ENCODE data around the gene ZNF516. TPM values are rescaled to one million over a fixed set of nuclear protein-coding genes. Genes with fewer than 3 reads are reported as not detected.

Gene ZNF516
- total RNA-seq, 1 donor from 2014 or later: 19.4 TPM

DNA sequence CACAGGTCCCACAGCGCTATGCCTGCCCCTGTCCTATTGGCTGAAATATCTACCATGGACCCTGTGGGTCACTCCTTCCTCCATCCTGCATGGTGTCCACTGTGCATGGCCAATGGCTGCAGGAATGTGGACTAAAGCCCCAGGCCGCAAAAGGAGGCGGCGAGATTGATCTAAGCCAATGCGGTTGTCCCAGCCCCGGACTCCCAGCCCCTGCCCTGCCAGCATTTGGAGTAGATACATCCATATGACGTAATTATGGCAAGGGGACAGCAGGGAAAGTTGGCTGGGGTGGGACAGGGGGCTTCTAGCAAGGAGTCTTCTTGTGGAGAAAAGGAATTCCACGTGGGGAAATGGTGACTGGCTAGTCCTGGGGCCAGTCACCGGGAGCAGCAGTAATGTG, 11.4 kb upstream of the ZNF516 start:
- CTCF ChIA-PET: no interaction called here
- intact Hi-C loops (cut with micrococcal nuclease): no loop called here
- no peaks in the 10 kb centered on the region for H3K36me3 Mint-ChIP-seq (ENCODE audit: low read depth)
- H3K4me3 Mint-ChIP-seq: no peak overlapping the region
- H3K27ac Mint-ChIP-seq: no peak overlapping the region
- DNase-seq (no peak), ATAC-seq (ENCODE audit: low read depth) (no peak)
- no peaks in the 10 kb centered on the region for H3K27me3 Mint-ChIP-seq
- H3K9me3 Mint-ChIP-seq: no peaks in the 10 kb centered on the region
- POLR2A ChIA-PET: no interaction called here
- TF ChIP-seq, protein P1, sequence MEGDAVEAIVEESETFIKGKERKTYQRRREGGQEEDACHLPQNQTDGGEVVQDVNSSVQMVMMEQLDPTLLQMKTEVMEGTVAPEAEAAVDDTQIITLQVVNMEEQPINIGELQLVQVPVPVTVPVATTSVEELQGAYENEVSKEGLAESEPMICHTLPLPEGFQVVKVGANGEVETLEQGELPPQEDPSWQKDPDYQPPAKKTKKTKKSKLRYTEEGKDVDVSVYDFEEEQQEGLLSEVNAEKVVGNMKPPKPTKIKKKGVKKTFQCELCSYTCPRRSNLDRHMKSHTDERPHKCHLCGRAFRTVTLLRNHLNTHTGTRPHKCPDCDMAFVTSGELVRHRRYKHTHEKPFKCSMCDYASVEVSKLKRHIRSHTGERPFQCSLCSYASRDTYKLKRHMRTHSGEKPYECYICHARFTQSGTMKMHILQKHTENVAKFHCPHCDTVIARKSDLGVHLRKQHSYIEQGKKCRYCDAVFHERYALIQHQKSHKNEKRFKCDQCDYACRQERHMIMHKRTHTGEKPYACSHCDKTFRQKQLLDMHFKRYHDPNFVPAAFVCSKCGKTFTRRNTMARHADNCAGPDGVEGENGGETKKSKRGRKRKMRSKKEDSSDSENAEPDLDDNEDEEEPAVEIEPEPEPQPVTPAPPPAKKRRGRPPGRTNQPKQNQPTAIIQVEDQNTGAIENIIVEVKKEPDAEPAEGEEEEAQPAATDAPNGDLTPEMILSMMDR (IDR thresholded peaks at IDR 0.05): no peak
- H3K4me1 Mint-ChIP-seq: no peaks in the 10 kb centered on the region

DNA sequence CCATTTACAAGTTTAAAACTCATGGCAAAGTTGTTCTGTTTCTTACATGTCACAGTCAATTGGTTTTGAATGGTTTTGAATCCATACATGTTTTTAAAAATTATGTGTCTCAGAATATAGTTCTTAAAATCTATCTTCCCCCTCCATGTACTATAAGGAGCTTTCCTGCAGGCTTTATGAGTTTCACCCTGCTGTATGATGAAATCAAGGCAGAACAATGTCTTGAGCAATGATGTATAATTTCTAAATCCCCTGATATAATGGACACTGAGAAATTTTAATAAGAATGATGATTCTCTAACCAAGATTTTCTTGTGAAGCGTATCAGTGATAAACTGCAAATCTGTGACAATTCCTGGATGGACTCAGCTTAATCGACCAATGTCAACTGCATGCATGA, 10.6 kb upstream of the ZNF516 start:
- ATAC-seq (ENCODE audit: low read depth) (no peak), DNase-seq (no peak)
- Mint-ChIP-seq H3K36me3 (ENCODE audit: low read depth) (no peaks in the 10 kb centered on the region), H3K4me3 (no peak overlapping the region), H3K27ac (no peak overlapping the region), H3K4me1 (peaks cover under 1% of the 10 kb centered on the region), H3K27me3 (no peaks in the 10 kb centered on the region), H3K9me3 (no peaks in the 10 kb centered on the region)
- TF ChIP-seq, protein P1 (IDR thresholded peaks at IDR 0.05): no peak
- POLR2A ChIA-PET: no interaction called here
- CTCF ChIA-PET: no interaction called here
- intact Hi-C loops (cut with micrococcal nuclease): no loop called here

DNA sequence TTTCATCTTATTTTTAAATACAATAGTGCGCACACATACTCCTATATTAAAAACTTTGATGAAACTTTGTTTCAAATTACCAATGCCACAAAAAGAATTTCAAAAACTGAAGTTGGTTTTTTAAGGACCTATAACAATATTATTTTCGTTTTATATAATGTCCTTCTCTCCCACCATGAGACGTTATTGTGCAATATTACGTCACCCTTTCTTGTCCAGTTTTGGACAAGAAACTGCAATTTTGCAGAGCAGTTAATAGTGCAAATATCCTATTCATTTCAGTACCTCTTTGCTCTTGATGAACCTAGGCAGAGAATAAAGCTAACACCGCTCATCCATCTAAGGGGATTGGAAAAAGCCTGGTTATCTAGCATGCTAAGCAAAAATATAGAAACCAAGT, 9.7 kb upstream of the ZNF516 start:
- Mint-ChIP-seq H3K36me3 (ENCODE audit: low read depth) (no peaks in the 10 kb centered on the region), H3K27me3 (no peaks in the 10 kb centered on the region), H3K9me3 (no peaks in the 10 kb centered on the region), H3K4me3 (no peak overlapping the region), H3K4me1 (peaks cover 7% of the 10 kb centered on the region), H3K27ac (no peak overlapping the region)
- no peak for ATAC-seq (ENCODE audit: low read depth)
- intact Hi-C loops (cut with micrococcal nuclease): no loop called here
- TF ChIP-seq, protein P1 (IDR thresholded peaks at IDR 0.05): no peak
- ChIA-PET CTCF (no interaction called here), POLR2A (no interaction called here)
- DNase-seq: no peak

DNA sequence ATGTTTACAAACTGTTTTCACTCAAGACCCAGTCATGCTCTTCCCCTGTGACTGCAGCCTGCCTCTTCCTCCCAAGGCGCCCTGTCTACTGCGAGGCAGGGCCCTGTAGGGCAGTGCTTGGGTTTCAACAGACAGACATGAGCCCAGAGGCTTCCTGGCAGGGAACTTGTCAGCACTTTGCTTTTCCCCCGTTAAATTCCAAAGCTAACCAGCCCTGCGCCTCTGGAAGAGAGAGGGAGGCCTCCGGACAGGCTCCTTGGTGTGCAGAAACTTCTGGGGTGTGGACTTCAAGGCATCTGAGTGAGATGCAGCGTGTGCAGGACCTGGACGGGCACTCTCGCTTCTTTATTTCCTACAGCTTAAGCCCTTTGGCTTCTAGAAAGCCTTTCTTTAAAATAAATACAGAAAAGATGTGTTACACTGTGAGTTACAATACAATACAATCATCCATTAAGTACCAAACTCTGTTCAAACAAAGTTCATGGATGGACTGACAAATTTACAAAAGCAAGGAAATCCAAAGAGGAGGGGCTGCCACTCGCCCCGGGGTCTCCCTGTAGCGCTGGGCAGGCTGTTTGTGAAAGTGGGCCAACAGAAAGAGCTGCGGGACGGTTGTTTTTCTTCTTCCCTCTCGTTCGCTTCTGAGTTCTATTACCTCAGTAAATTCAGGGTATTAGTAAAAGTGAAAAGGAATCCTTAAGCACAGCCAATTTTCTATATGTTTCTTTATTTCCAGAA, 8.8 kb upstream of the ZNF516 start:
- peaks cover 17% of the 10 kb centered on the region for H3K4me1 Mint-ChIP-seq
- peaks cover 2% of the 10 kb centered on the region for H3K9me3 Mint-ChIP-seq
- TF ChIP-seq, protein P1 (IDR thresholded peaks at IDR 0.05): no peak
- ChIA-PET CTCF (no interaction called here), POLR2A (no interaction called here)
- H3K27ac Mint-ChIP-seq: no peak overlapping the region
- no peak for DNase-seq
- intact Hi-C loops (cut with micrococcal nuclease): no loop called here
- no peaks in the 10 kb centered on the region for H3K27me3 Mint-ChIP-seq
- no peaks in the 10 kb centered on the region for H3K36me3 Mint-ChIP-seq (ENCODE audit: low read depth)
- H3K4me3 Mint-ChIP-seq: no peak overlapping the region
- ATAC-seq (ENCODE audit: low read depth): no peak

DNA sequence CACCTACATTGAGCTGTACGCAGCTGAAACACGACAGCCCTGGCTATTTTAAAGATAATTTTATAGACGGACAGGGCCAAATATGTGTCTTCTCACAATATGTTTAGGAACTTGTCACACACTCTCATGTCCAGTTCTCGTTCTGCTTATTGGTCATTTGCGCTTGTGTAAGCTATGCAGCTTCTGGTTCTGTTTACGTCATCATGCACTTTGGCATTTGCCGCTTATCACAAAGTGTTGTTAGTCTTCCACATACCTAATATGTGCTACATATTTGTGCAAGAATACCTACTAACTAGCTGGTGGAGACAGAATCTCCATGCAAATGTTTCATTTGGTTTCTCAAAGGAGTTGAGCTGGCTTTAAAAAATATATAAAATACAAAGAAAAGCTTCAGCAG, 7.5 kb upstream of the ZNF516 start:
- Mint-ChIP-seq H3K4me3 (no peak overlapping the region), H3K4me1 (peaks cover 25% of the 10 kb centered on the region), H3K27ac (no peak overlapping the region), H3K36me3 (ENCODE audit: low read depth) (no peaks in the 10 kb centered on the region), H3K27me3 (no peaks in the 10 kb centered on the region), H3K9me3 (peaks cover 2% of the 10 kb centered on the region)
- TF ChIP-seq, protein P1 (IDR thresholded peaks at IDR 0.05): no peak
- ChIA-PET CTCF (no interaction called here), POLR2A (no interaction called here)
- ATAC-seq (ENCODE audit: low read depth) (no peak), DNase-seq (no peak)
- intact Hi-C loops (cut with micrococcal nuclease): no loop called here

Measured in activated B cell treated with CpG ODN at 0.5 μM for 24 hours (primary cell).